Stomach (tissue), 9 donors: Measurements from ENCODE around the gene ATP9A. TPM values are rescaled to one million over a fixed set of nuclear protein-coding genes. Genes with fewer than 3 reads are reported as not detected.

Experiments used
- DNase-seq, 2 donors: peaks; one replicate each; pipeline versions ENCODE4 v3.0.0 to v3.0.0-alpha.2; 2013 to 2019
- H3K27ac ChIP-seq, 5 donors: fragments of 200-600 bp in 4 of 5; sonication (generic) in 4 of 5; one replicate each; pipeline ENCODE4 v1.5.1; 2013 to 2019; ENCODE audit warnings: mild to moderate bottlenecking in 1 of 5, moderate library complexity in 1 of 5
- H3K27me3 ChIP-seq, 3 donors: fragments of 200-600 bp; sonication (generic); one replicate each; pipeline ENCODE4 v1.5.1; 2017 to 2019; ENCODE audit warnings: mixed run types in 1 of 3
- H3K36me3 ChIP-seq, 4 donors: fragments of 200-600 bp; sonication (generic); 1 replicate in 3 of 4; 2 replicates in 1 of 4; pipeline ENCODE4 v1.5.1; 2016 to 2019
- H3K4me1 ChIP-seq, 4 donors: fragments of 200-600 bp; sonication (generic); one replicate each; pipeline ENCODE4 v1.5.1; 2016 to 2019
- H3K4me3 ChIP-seq, 4 donors: fragments of 200-600 bp; sonication (generic) in 3 of 4; one replicate each; pipeline ENCODE4 v1.5.1; 2016 to 2019; ENCODE audit warnings: mild to moderate bottlenecking in 1 of 4
- H3K9me3 ChIP-seq, 4 donors: fragments of 200-600 bp; sonication (generic); one replicate each; pipeline ENCODE4 v1.5.1; 2016 to 2019
- EP300 ChIP-seq: sonication (generic); formaldehyde crosslinking; IDR thresholded peaks from one replicate; pipeline ENCODE4 v1.6.1; 2017; ENCODE audit warnings: antibody characterized with exemption
- POLR2A ChIP-seq, 4 donors: fragments of 450-650 bp; IDR thresholded peaks; one replicate each; pipeline ENCODE4 v1.6.1; 2016; ENCODE audit warnings: antibody characterized with exemption in 4 of 4, control low read depth in 2 of 4, mild to moderate bottlenecking in 1 of 4, moderate library complexity in 1 of 4
- POLR2AphosphoS5 ChIP-seq, 3 donors: sonication (generic); formaldehyde crosslinking; IDR thresholded peaks; one replicate each; pipeline ENCODE4 v1.6.1; 2016; ENCODE audit warnings: antibody characterized with exemption in 3 of 3
- WGBS, 5 donors: extraction: QIAGEN DNeasy Blood & Tissue Kit in 3 of 5; methylation state at CpG; one replicate each; pipeline versions ENCODE4 v1.1.5 to v1.1.7; 2013 to 2018; 5-methylcytosine and 5-hydroxymethylcytosine counted together
- intact Hi-C: fragments of 100-400 bp; cut with DNase I; formaldehyde crosslinking; loops from one replicate; pipeline ENCODE4 v1.15.1; 2023; ENCODE audit warnings: low total_unique reads
- polyA plus RNA-seq, 3 donors: library from polyadenylated mRNA; stranded (reverse); fragments of 200-250 nt; gene quantifications; one replicate each; pipeline ENCODE4 v1.2.3, GENCODE V29; 2013
- total RNA-seq, 5 donors: library from RNA; depleted of rRNA; stranded (reverse); fragments of >200 nt; gene quantifications; one replicate each; pipeline versions ENCODE4 v1.1.0 to v1.2.3, GENCODE V29; 2014 to 2016
- TF ChIP-seq, protein P1 (sequence below), 7 experiments: fragments of 450-650 bp in 4 of 7; fragments of 200-600 bp in 3 of 7; sonication (generic) in 3 of 7; IDR thresholded peaks; one replicate each; pipeline ENCODE4 v1.5.1; 2016 to 2019; ENCODE audit warnings: antibody characterized with exemption in 7 of 7, control low read depth in 2 of 7, mild to moderate bottlenecking in 1 of 7
- donor health status: healthy with polysubstance abuse.
- donor health status: Bipolar disorder and iron deficiency.
- donor health status: healthy.

ATP9A gene
- total and polyA plus RNA-seq, 8 donors = 3.2 to 58.9 (median 12.7) TPM

DNA sequence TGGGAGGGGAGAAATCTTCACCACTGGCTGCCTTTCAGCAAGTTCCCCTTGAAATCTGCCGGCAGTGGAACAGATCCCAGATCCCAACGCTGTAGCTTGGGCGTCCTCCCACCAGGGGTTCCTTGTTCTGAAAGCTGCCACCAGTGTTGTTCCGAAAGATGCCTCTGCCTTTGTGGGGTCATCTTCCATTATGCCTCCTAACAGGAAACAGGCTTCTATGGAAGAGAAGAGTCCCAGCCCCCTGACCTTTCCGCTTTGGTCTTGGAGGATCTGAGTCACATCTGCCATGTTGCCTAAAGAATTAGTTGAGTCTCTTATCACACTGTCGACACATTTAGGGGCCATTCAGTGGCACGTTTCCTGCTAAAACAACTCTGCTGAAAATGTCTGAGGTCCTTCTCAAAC is 168.2 kb downstream of the ATP9A start:
- no peak for TF ChIP-seq POLR2AphosphoS5 (IDR thresholded peaks at IDR 0.05)
- no peak for TF ChIP-seq POLR2A (IDR thresholded peaks at IDR 0.05)
- TF ChIP-seq EP300 = no peak
- TF ChIP-seq, protein P1, sequence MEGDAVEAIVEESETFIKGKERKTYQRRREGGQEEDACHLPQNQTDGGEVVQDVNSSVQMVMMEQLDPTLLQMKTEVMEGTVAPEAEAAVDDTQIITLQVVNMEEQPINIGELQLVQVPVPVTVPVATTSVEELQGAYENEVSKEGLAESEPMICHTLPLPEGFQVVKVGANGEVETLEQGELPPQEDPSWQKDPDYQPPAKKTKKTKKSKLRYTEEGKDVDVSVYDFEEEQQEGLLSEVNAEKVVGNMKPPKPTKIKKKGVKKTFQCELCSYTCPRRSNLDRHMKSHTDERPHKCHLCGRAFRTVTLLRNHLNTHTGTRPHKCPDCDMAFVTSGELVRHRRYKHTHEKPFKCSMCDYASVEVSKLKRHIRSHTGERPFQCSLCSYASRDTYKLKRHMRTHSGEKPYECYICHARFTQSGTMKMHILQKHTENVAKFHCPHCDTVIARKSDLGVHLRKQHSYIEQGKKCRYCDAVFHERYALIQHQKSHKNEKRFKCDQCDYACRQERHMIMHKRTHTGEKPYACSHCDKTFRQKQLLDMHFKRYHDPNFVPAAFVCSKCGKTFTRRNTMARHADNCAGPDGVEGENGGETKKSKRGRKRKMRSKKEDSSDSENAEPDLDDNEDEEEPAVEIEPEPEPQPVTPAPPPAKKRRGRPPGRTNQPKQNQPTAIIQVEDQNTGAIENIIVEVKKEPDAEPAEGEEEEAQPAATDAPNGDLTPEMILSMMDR (IDR thresholded peaks at IDR 0.05) = no peak
- Histone ChIP-seq H3K4me3 (no peak overlapping the region), H3K27ac (no peak overlapping the region), H3K4me1 (peaks cover 0 to 9% (median 4%) of the 10 kb centered on the region in 4 donors), H3K27me3 (no peaks in the 10 kb centered on the region), H3K9me3 (no peaks in the 10 kb centered on the region), H3K36me3 (peaks cover 10 to 74% (median 72%) of the 10 kb centered on the region in 4 donors)
- DNase-seq = no peak
- intact Hi-C loops = no loop called here
- WGBS, 5 donors = 67 to 79% (median 75%) methylated on average over 6 to 7 of the region's 7 CpGs

DNA sequence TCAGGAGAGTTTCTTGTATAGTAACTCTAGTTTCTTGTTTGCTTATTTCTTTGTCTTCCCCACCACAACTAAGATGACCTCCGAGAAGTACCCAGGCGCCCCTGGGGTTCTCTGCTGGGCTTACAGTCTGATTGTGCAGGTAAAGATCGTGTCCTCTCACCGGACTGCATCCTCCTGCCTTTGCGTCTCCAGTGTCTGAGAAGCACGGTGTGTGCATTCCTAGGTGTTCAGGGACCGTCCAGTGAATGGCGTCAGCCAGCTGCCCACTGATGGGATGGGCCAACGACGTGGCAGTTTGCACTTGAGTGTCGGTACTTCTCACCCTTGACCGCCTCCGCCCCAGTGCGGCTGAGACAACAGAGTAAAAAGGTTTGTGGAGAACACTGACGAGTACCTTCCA is 169.6 kb downstream of the ATP9A start:
- Histone ChIP-seq H3K27ac (no peak overlapping the region), H3K4me3 (no peak overlapping the region), H3K27me3 (no peaks in the 10 kb centered on the region), H3K9me3 (no peaks in the 10 kb centered on the region), H3K36me3 (peaks cover 0 to 60% (median 58%) of the 10 kb centered on the region in 4 donors), H3K4me1 (peaks cover 10 to 24% (median 17%) of the 10 kb centered on the region in 4 donors)
- TF ChIP-seq POLR2A (IDR thresholded peaks at IDR 0.05) = no peak
- 86 to 88% (median 88%) methylated on average over 15 of the region's 15 CpGs for WGBS, 5 donors
- intact Hi-C loops = loop anchor here (5.0 kb wide), 1 partner anchor 226 kb away; no protein-coding TSS in a partner anchor
- no peak for DNase-seq

DNA sequence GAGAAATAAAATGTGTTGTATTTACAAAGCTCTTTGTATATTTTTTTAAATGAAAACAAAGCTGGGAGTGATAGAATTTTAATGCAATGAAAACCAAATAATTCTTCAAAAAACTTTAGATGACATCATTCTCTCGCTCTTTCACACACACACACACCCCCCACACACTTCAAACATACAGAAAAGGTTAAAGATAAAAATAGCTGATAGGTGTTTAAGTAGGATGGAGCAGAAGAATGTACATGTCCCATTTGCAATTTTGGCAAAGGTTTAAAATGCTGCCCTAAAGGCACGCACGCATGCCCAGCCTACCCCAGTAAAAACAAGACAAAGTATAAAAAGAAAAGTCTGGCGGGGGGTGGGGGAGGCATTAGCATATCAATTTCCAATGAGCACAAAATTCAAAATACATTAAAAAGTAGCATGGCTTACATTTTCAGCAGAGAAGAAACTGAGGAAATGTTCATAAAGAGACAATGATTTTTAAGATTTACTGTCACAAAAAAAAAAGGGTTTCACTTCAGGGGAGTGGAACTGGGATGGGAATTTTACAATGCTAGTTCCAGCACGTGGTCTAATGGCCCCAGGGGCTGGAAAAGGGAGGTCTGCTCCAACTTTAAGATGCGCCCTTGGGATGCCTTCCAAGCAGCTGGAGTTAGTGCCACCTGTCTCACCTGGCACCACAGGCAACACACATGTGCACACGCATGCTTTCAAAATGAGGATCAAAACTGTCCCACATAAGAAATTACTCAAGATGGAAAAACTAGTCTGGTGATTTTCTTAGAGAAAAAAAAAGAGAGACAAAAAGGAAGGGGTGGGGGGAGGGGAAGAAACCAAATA is 170.6 kb downstream of the ATP9A start:
- WGBS, 5 donors = 70 to 78% (median 71%) methylated on average over 7 of the region's 7 CpGs

DNA sequence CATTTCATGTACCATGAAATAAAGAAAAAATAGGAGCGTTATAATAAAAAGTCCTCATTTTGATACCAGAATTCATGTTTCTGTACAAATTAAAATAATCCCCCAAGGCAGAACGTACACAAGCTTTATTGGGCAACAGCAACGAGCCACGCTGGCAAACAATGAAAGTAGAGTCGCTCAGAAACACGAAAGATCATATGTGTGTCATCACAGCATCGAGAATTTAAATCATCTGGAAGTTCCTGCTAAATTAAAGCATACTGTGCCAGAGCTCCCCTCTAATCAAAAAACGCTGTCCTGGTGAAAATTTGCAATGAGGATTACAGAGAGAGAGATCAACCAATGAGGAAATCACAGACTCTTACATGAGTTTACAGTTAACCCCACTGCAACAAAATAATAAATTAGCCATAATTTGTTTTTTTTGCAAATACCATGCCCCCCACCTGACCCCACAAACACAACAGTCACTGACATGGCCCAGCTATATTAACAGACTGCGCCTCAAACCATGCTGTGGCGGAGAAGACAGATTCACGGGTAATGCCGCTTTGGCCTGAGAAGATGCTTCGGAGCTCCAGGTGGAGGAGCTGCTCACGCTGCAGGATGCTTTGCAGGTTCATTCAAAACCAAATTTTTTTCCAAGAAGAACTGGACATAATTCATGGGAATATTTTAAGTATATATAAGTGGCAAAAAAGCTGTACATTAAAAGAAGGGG is 171.4 kb downstream of the ATP9A start:
- DNase-seq = no peak
- intact Hi-C loops = loop anchor here (5.0 kb wide), 1 partner anchor 225 kb away; no protein-coding TSS in a partner anchor
- no peaks in the 10 kb centered on the region for H3K27me3 ChIP-seq
- TF ChIP-seq EP300 = no peak
- no peak for TF ChIP-seq POLR2A (IDR thresholded peaks at IDR 0.05)
- no peak for TF ChIP-seq POLR2AphosphoS5 (IDR thresholded peaks at IDR 0.05)
- TF ChIP-seq, protein P1 (IDR thresholded peaks at IDR 0.05) = no peak
- peaks cover 12 to 27% (median 18%) of the 10 kb centered on the region in 4 donors for H3K4me1 ChIP-seq
- H3K27ac ChIP-seq = no peak overlapping the region
- WGBS, 5 donors = 84 to 90% (median 89%) methylated on average over 14 of the region's 14 CpGs
- H3K9me3 ChIP-seq = no peaks in the 10 kb centered on the region
- H3K4me3 ChIP-seq = no peak overlapping the region
- peaks cover 0 to 44% (median 41%) of the 10 kb centered on the region in 4 donors for H3K36me3 ChIP-seq

More for the DNA sequence above, 170.6 kb downstream of the ATP9A start:
- Histone ChIP-seq H3K36me3 (peaks cover 0 to 52% (median 48%) of the 10 kb centered on the region in 4 donors), H3K27me3 (no peaks in the 10 kb centered on the region), H3K27ac (no peak overlapping the region), H3K4me1 (peaks cover 12 to 27% (median 18%) of the 10 kb centered on the region in 4 donors), H3K9me3 (no peaks in the 10 kb centered on the region), H3K4me3 (no peak overlapping the region)
- no peak for TF ChIP-seq POLR2A (IDR thresholded peaks at IDR 0.05)
- TF ChIP-seq POLR2AphosphoS5 (IDR thresholded peaks at IDR 0.05) = no peak
- TF ChIP-seq, protein P1 (IDR thresholded peaks at IDR 0.05) = no peak
- TF ChIP-seq EP300 = no peak
- no peak for DNase-seq
- intact Hi-C loops = loop anchor here (5.0 kb wide), 1 partner anchor 225 kb away; no protein-coding TSS in a partner anchor
